ENCODE results near the gene ORC3.

ORC3 gene

DNA sequence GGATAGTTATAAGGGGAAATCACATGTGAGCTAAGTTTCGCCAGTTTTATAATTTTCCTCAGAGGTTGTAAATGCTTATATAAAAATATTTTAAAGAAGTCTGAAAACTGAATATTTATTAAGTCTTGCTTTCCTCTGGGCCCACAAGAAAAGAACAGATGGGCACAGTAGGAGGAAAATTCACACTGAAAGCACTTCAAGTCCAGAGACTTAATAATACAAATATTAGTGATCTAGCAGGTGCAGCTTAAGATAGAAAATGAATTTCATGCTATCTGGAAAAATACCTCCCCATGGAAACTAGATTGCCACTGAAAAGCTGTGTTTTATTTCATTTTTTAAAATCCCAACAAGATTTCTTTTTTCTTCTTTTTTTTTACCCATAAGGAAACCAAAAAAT is 47.2 kb downstream of the ORC3 start:
- no peak for DNase-seq (ENCODE audit: low read depth)
- no peak for TF ChIP-seq MYC (IDR thresholded peaks at IDR 0.05; ENCODE audit: low read depth, low read length)
- no peak for TF ChIP-seq POLR2A (IDR thresholded peaks at IDR 0.05; ENCODE audit: extremely low read depth, insufficient read length)
- TF ChIP-seq MAX (IDR thresholded peaks at IDR 0.05; ENCODE audit: low read depth, low read length): no peak
- TF ChIP-seq CTCF (IDR thresholded peaks at IDR 0.05; ENCODE audit: low read depth, low read length): no peak
- H3K4me3 ChIP-seq (ENCODE audit: low read depth, low read length): no peak overlapping the region

- DNase-seq (ENCODE audit: low read depth): no peak
- H3K4me3 ChIP-seq (ENCODE audit: low read depth, low read length): no peak overlapping the region
- TF ChIP-seq MAX (IDR thresholded peaks at IDR 0.05; ENCODE audit: low read depth, low read length) (no peak), CTCF (IDR thresholded peaks at IDR 0.05; ENCODE audit: low read depth, low read length) (no peak), POLR2A (IDR thresholded peaks at IDR 0.05; ENCODE audit: extremely low read depth, insufficient read length) (no peak), MYC (IDR thresholded peaks at IDR 0.05; ENCODE audit: low read depth, low read length) (no peak)
Measured at GRCh38 chr6:87639373-87639772, 49.4 kb downstream of the ORC3 start.

GRCh38 chr6:87641065-87641692 is 51.2 kb downstream of the ORC3 start:
- no peak overlapping the region for H3K4me3 ChIP-seq (ENCODE audit: low read depth, low read length)
- no peak for TF ChIP-seq MAX (IDR thresholded peaks at IDR 0.05; ENCODE audit: low read depth, low read length)
- DNase-seq (ENCODE audit: low read depth): no peak

DNA sequence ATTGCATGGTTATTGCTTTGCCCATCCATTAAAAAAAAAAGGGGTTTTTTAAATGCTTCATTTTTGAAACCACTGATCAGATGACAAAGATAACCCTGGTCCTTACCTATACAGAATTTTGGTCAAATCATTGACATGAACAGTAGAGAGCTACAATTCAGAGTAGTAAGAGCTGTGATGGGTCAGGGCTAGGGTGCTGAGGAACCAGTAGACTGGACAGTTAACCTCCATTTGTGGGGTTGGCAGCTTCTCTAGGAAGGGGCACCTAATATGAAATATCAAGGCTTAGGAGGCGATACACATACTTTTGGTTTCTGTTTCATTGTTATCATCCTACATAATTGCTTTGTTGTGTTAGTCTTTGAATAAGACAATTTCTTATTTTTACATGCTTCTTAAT is 55.1 kb downstream of the ORC3 start:
- H3K4me3 ChIP-seq (ENCODE audit: low read depth, low read length): no peak overlapping the region
- TF ChIP-seq MYC (IDR thresholded peaks at IDR 0.05; ENCODE audit: low read depth, low read length) (no peak), MAX (IDR thresholded peaks at IDR 0.05; ENCODE audit: low read depth, low read length) (no peak), CTCF (IDR thresholded peaks at IDR 0.05; ENCODE audit: low read depth, low read length) (no peak), POLR2A (IDR thresholded peaks at IDR 0.05; ENCODE audit: extremely low read depth, insufficient read length) (no peak)

DNA sequence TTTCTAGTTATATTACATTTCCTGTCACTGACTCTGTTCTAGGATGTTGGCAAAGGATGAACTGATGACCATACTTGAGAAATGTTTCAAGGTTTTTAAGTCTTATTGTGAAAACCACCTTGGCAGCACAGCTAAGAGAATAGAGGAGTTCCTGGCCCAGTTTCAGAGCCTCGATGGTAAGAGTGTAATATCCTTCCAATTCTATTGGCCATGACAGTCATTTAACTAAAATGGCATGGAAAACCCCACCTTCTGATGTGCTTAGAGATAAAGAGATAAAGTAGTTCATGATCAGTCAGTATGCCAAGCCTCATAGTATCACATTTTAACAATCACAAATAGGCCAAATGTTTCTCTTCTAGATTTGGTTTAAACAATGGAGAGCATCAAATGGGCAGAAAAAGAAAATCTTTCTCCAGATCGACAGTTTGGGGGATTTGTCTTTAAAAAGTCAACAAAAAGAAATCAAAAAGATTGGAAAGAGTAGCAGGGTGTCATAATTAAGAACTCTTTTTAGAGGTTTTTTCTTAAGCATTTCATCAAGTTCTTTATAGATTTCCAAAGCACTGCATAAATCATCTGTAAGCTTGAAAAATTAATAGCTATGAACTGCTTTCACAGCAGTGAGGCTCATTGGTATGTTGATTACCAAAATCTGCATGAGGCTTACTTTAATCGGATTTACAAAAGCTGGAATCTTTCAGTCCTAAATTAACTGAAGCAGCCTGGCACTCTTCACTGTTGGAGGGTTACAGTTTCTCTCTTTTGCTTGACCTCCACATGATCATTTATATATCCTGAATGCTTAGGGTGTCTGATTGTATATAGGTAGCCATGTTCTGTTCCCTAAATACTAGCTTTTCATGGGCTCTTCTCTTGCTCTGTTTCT is 63.4 kb downstream of the ORC3 start:
- no peak overlapping the region for H3K4me3 ChIP-seq (ENCODE audit: low read depth, low read length)
- DNase-seq (ENCODE audit: low read depth): no peak
- TF ChIP-seq MAX (IDR thresholded peaks at IDR 0.05; ENCODE audit: low read depth, low read length) (no peak), CTCF (IDR thresholded peaks at IDR 0.05; ENCODE audit: low read depth, low read length) (no peak)

More for the DNA sequence above, 55.1 kb downstream of the ORC3 start:
- no peak for DNase-seq (ENCODE audit: low read depth)

- TF ChIP-seq MYC (IDR thresholded peaks at IDR 0.05; ENCODE audit: low read depth, low read length): no peak
- no peak for TF ChIP-seq CTCF (IDR thresholded peaks at IDR 0.05; ENCODE audit: low read depth, low read length)
- no peak for TF ChIP-seq MAX (IDR thresholded peaks at IDR 0.05; ENCODE audit: low read depth, low read length)
- no peak for TF ChIP-seq POLR2A (IDR thresholded peaks at IDR 0.05; ENCODE audit: extremely low read depth, insufficient read length)
- no peak for DNase-seq (ENCODE audit: low read depth)
- H3K4me3 ChIP-seq (ENCODE audit: low read depth, low read length): no peak overlapping the region
Measured at GRCh38 chr6:87654122-87654521, 64.2 kb downstream of the ORC3 start.

All from NB4 (cell line).